ENCODE data around the gene CD274. TPM values are rescaled to one million over a fixed set of nuclear protein-coding genes. Genes with fewer than 3 reads are reported as not detected.
"Not testable (repeated sequence)": the region's sequence is repeated elsewhere in the genome, so short reads cannot be mapped to it uniquely, and the experiment has no call there.

The CD274 gene
- total and polyA plus RNA-seq, 5 donors: 4.9 to 12.0 (median 10.8) TPM

DNA sequence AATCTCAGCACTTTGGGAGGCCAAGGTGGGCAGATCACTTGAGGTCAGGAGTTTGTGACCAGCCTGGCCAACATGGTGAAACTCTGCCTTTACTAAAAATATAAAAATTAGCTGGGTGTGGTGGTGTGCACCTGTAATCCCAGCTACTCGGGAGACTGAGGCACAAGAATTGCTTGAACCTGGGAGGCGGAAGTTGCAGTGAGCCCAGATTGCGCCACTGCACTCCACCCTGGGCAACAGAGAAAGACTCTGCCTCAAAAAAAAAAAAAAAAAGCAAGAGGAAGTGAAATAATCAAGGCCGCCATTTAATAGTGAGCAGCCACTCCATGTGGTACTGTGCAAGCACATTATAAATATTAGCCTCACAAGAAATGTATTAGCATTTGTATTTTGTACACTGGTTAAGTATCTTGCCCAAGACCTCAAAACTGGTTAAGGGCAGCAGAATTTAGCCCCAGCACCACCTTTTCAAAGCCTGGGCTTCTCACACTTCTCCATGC lies 14.5 kb downstream of the CD274 start:
- DNase-seq; H3K27me3 ChIP-seq (ENCODE audit: control insufficient read depth, insufficient read depth); H3K4me1 ChIP-seq (ENCODE audit: control insufficient read depth, insufficient read depth, low read length); intact Hi-C loops (cut with DNase I); H3K9me3 ChIP-seq (ENCODE audit: control insufficient read depth, low read length); H3K27ac ChIP-seq (ENCODE audit: low read length); H3K4me3 ChIP-seq (ENCODE audit: low read length); ATAC-seq: not testable (repeated sequence)
- WGBS: 89% methylated on average over 4 of the region's 4 CpGs

DNA sequence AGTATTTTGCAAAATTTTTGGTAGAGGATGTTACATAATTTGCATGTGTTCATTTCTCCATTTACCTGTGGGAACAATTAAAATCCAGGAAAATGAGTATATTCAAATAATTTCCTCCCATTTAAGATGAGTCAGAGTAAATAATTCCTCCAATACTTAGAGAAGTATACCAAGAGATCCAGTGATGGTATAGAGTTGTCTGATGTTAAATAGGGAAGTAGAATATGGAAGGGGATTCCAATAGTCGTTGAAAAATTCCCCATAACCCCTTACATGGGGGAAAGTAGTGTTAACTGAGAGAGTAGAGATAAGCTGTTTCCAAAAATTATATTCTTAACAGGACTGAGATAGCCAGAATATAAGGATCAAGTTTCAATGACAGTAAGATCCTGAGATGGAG lies 15.7 kb downstream of the CD274 start:
- no peak overlapping the region for H3K4me3 ChIP-seq (ENCODE audit: low read length)
- no peaks in the 10 kb centered on the region for H3K9me3 ChIP-seq (ENCODE audit: control insufficient read depth, low read length)
- H3K27me3 ChIP-seq (ENCODE audit: control insufficient read depth, insufficient read depth): no peaks in the 10 kb centered on the region
- intact Hi-C loops (cut with DNase I): no loop called here
- ATAC-seq: no peak
- no peak for DNase-seq
- 63% methylated on average over 1 of the region's 1 CpG for WGBS
- no peaks in the 10 kb centered on the region for H3K4me1 ChIP-seq (ENCODE audit: control insufficient read depth, insufficient read depth, low read length)
- no peak overlapping the region for H3K27ac ChIP-seq (ENCODE audit: low read length)

DNA sequence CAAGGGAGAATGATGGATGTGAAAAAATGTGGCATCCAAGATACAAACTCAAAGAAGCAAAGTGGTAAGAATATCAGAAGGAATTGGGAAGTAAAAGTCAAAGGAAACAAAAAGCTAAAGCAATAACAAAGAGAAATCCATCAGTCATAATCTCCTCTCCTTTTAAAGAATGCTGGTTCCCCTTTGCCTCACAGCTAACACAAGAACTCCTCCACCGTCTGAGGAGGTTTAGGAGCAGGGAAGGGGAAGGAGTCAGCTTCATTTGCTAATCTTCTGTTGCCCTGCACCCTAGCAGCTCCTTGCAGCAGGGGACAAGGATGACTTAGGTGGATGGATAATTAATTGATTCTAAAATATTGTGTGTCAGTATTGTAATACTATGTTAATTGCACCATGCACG lies 16.4 kb downstream of the CD274 start:
- Histone ChIP-seq H3K27ac (ENCODE audit: low read length) (no peak overlapping the region), H3K4me3 (ENCODE audit: low read length) (no peak overlapping the region), H3K27me3 (ENCODE audit: control insufficient read depth, insufficient read depth) (no peaks in the 10 kb centered on the region), H3K4me1 (ENCODE audit: control insufficient read depth, insufficient read depth, low read length) (no peaks in the 10 kb centered on the region), H3K9me3 (ENCODE audit: control insufficient read depth, low read length) (no peaks in the 10 kb centered on the region)
- ATAC-seq (no peak), DNase-seq (no peak)
- intact Hi-C loops (cut with DNase I): no loop called here
- WGBS: 70% methylated on average over 2 of the region's 2 CpGs

DNA sequence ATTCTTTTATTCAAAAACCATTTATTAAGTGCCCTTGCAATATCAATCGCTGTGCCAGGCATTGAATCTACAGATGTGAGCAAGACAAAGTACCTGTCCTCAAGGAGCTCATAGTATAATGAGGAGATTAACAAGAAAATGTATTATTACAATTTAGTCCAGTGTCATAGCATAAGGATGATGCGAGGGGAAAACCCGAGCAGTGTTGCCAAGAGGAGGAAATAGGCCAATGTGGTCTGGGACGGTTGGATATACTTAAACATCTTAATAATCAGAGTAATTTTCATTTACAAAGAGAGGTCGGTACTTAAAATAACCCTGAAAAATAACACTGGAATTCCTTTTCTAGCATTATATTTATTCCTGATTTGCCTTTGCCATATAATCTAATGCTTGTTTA lies 18.5 kb downstream of the CD274 start:
- WGBS: 65% methylated on average over 5 of the region's 5 CpGs
- no peaks in the 10 kb centered on the region for H3K9me3 ChIP-seq (ENCODE audit: control insufficient read depth, low read length)
- H3K27ac ChIP-seq (ENCODE audit: low read length): no peak overlapping the region
- H3K4me3 ChIP-seq (ENCODE audit: low read length): no peak overlapping the region
- no peaks in the 10 kb centered on the region for H3K27me3 ChIP-seq (ENCODE audit: control insufficient read depth, insufficient read depth)
- H3K4me1 ChIP-seq (ENCODE audit: control insufficient read depth, insufficient read depth, low read length): no peaks in the 10 kb centered on the region
- DNase-seq (no peak), ATAC-seq (no peak)
- intact Hi-C loops (cut with DNase I): no loop called here

DNA sequence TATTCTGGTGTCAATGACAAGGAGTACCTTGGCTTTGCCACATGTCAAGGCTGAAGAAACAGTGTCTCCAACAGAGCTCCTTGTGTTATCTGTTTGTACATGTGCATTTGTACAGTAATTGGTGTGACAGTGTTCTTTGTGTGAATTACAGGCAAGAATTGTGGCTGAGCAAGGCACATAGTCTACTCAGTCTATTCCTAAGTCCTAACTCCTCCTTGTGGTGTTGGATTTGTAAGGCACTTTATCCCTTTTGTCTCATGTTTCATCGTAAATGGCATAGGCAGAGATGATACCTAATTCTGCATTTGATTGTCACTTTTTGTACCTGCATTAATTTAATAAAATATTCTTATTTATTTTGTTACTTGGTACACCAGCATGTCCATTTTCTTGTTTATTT lies 19.8 kb downstream of the CD274 start:
- Histone ChIP-seq H3K9me3 (ENCODE audit: control insufficient read depth, low read length) (no peaks in the 10 kb centered on the region), H3K27ac (ENCODE audit: low read length) (no peak overlapping the region), H3K4me3 (ENCODE audit: low read length) (no peak overlapping the region), H3K4me1 (ENCODE audit: control insufficient read depth, insufficient read depth, low read length) (no peaks in the 10 kb centered on the region), H3K27me3 (ENCODE audit: control insufficient read depth, insufficient read depth) (no peaks in the 10 kb centered on the region)
- intact Hi-C loops (cut with DNase I): no loop called here
- DNase-seq (no peak), ATAC-seq (no peak)
- 82% methylated on average over 1 of the region's 1 CpG for WGBS

DNA sequence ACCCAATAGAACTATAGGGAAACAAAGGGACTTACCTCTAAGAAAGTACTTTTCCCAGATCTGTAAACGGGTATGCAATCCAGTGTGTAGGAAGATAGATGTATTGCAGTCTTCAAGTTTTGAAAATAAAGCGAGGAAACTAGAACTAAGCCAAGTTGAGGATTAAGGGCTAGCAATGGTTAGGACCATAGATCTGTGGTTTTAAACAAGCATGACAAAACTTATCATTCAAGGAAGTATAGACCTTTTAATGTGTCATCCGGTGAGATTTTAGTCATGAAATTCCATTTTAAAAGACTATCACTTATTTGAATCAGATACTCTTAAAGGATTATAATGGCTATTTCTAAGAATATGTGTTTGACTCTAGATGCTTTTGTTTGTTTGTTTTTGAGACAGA lies 20.5 kb downstream of the CD274 start:
- Histone ChIP-seq H3K4me1 (ENCODE audit: control insufficient read depth, insufficient read depth, low read length) (no peaks in the 10 kb centered on the region), H3K27ac (ENCODE audit: low read length) (no peak overlapping the region), H3K9me3 (ENCODE audit: control insufficient read depth, low read length) (no peaks in the 10 kb centered on the region), H3K4me3 (ENCODE audit: low read length) (no peak overlapping the region), H3K27me3 (ENCODE audit: control insufficient read depth, insufficient read depth) (no peaks in the 10 kb centered on the region)
- ATAC-seq (no peak), DNase-seq (no peak)
- 92% methylated on average over 3 of the region's 3 CpGs for whole genome bisulfite sequencing
- intact Hi-C loops (cut with DNase I): no loop called here

DNA sequence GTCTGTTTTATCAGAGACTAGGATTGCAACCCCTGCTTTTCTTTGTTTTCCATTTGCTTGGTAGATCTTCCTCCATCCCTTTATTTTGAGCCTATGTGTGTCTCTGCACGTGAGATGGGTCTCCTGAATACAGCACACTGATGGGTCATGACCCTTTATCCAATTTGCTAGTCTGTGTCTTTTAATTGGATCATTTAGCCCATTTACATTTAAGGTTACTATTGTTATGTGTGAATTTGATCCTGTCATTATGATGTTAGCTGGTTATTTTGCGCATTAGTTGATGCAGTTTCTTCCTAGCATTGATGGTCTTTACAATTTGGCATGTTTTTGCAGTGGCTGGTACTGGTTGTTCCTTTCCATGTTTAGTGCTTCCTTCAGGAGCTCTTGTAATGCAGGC lies 25.3 kb downstream of the CD274 start:
- intact Hi-C loops (cut with DNase I); H3K4me1 ChIP-seq (ENCODE audit: control insufficient read depth, insufficient read depth, low read length); H3K4me3 ChIP-seq (ENCODE audit: low read length); H3K9me3 ChIP-seq (ENCODE audit: control insufficient read depth, low read length); ATAC-seq; H3K27ac ChIP-seq (ENCODE audit: low read length); H3K27me3 ChIP-seq (ENCODE audit: control insufficient read depth, insufficient read depth); DNase-seq: not testable (repeated sequence)
- WGBS: 79% methylated on average over 2 of the region's 2 CpGs

DNA sequence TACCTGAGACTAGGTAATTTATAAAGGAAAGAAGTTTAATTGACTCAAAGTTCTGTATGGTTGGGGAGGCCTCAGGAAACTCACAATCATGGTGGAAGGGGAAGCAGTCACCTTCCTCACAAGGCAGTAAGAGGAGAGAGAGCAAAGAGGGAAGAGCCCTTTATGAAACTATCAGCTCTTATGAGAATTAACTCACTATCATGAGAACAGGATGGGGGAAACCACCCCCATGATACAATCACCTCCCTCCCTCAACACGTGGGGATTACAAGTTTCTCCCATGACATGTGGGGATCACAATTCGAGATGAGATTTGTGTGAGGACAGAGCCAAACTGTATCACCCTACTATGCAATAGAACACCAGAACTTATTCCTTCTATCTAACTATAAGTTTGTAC lies 27.9 kb downstream of the CD274 start:
- no peak overlapping the region for H3K27ac ChIP-seq (ENCODE audit: low read length)
- WGBS: 70% methylated on average over 2 of the region's 2 CpGs
- no peaks in the 10 kb centered on the region for H3K4me1 ChIP-seq (ENCODE audit: control insufficient read depth, insufficient read depth, low read length)
- intact Hi-C loops (cut with DNase I): no loop called here
- H3K4me3 ChIP-seq (ENCODE audit: low read length): no peak overlapping the region
- H3K27me3 ChIP-seq (ENCODE audit: control insufficient read depth, insufficient read depth): no peaks in the 10 kb centered on the region
- H3K9me3 ChIP-seq (ENCODE audit: control insufficient read depth, low read length): no peaks in the 10 kb centered on the region
- ATAC-seq: no peak
- DNase-seq: no peak

DNA sequence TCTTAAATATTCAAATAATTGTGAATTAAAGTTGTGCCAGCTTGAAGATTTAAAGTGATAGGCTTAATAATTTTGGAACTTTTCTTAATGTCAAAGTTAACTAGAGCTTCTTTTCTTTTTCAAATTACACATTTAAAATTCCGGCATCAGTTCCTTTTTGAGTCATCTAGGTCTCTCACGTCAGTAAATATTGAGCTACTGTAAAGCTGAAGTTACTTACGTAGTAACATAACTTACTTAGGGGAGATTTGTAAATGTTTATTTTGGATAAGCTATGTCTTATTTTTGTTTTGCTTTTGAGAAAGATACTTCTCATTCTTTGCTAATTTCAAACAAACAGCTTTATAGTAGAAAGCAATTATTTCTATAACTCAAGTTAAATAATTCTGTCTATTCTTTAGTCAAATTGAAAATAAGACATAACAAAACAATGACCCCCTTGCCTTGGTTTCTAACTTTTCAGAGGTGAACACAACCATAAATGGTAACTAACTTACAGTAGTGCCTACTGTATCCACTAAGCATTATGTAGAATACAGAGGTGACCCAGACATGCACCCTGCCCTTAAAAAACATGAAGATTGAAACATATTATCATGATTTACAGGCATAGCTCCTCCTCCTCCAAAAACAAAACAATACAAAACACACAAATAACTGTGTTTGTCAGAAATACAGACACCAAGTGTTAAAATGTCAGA lies 29.8 kb downstream of the CD274 start:
- no peaks in the 10 kb centered on the region for H3K4me1 ChIP-seq (ENCODE audit: control insufficient read depth, insufficient read depth, low read length)
- no peak for DNase-seq
- intact Hi-C loops (cut with DNase I): loop anchor here in 1 of 4 donors (10.0 kb wide), 1 partner anchor 65 kb away; no protein-coding TSS in a partner anchor
- H3K27me3 ChIP-seq (ENCODE audit: control insufficient read depth, insufficient read depth): no peaks in the 10 kb centered on the region
- ATAC-seq: no peak
- no peaks in the 10 kb centered on the region for H3K9me3 ChIP-seq (ENCODE audit: control insufficient read depth, low read length)
- WGBS: 83% methylated on average over 3 of the region's 3 CpGs
- no peak overlapping the region for H3K27ac ChIP-seq (ENCODE audit: low read length)
- no peak overlapping the region for H3K4me3 ChIP-seq (ENCODE audit: low read length)

DNA sequence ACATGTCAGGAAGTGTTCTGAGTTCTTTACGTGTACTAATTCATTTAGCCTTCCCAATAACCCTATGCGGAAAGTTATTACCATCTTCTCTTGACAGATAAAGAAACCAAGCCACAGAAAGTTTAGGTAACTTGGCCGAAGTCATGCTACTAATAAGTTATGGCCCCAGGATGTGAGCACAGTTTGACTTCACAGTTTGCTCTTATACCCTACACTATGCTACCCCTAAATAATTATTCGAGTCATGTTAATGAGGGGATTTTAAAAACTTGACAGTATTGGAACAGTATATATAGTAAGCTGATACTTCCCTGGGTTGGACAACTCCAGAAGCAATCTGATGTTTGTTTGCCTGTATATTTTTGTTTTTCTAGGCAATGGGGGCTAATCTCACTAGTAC lies 30.6 kb downstream of the CD274 start:
- ATAC-seq: no peak
- DNase-seq: no peak
- no peaks in the 10 kb centered on the region for H3K4me1 ChIP-seq (ENCODE audit: control insufficient read depth, insufficient read depth, low read length)
- no peak overlapping the region for H3K4me3 ChIP-seq (ENCODE audit: low read length)
- H3K27me3 ChIP-seq (ENCODE audit: control insufficient read depth, insufficient read depth): no peaks in the 10 kb centered on the region
- H3K27ac ChIP-seq (ENCODE audit: low read length): no peak overlapping the region
- intact Hi-C loops (cut with DNase I): loop anchor here in 1 of 4 donors (10.0 kb wide), 1 partner anchor 64 kb away; no protein-coding TSS in a partner anchor
- no peaks in the 10 kb centered on the region for H3K9me3 ChIP-seq (ENCODE audit: control insufficient read depth, low read length)
- WGBS: 94% methylated on average over 4 of the region's 4 CpGs

DNA sequence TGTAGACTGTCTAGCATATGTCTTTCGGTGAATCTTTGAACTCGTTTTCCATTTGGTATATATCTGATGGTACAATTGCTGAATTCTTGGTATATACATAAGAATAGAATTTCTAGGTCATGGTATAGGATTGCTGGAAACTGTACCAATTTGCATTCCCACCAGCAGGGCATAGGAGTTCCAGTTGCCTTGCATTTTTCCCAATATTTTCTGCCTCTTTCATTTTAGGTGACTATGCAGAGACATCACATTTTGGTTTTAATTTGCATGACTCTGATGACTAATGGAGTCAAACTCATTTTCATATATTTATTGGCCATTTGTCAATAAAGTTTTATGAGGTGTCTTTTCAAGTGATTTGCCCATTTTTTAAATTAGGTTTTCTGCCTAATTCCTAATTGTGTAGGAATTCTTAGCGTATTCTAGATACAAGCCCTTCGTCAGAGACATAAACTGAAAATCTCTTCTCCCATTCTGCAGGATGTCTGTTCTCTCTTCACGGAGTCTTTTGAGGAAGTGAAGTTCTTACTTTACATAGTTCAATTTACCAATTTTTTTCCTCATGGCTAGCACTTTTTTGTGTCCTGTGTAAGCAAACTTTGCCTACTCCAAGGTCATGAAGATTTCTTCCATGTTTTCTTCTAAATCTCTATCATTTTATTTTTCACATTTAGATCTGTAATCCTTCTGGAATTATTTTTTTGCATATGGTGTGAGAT lies 31.1 kb downstream of the CD274 start:
- no peak overlapping the region for H3K4me3 ChIP-seq (ENCODE audit: low read length)
- 85% methylated on average over 5 of the region's 5 CpGs for WGBS

More for the DNA sequence above, 31.1 kb downstream of the CD274 start:
- DNase-seq (no peak), ATAC-seq (no peak)
- no peaks in the 10 kb centered on the region for H3K4me1 ChIP-seq (ENCODE audit: control insufficient read depth, insufficient read depth, low read length)
- H3K9me3 ChIP-seq (ENCODE audit: control insufficient read depth, low read length): no peaks in the 10 kb centered on the region
- H3K27ac ChIP-seq (ENCODE audit: low read length): no peak overlapping the region
- H3K27me3 ChIP-seq (ENCODE audit: control insufficient read depth, insufficient read depth): no peaks in the 10 kb centered on the region
- intact Hi-C loops (cut with DNase I): loop anchor here in 1 of 4 donors (10.0 kb wide), 1 partner anchor 63 kb away; no protein-coding TSS in a partner anchor

Measured in right cardiac atrium (tissue), 5 donors.